HUES64 (cell line): Measurements from ENCODE around the gene CPT1B.
"Not testable (repeated sequence)": the region's sequence is repeated elsewhere in the genome, so short reads cannot be mapped to it uniquely, and the experiment has no call there.

Experiments
- H3K27ac ChIP-seq: 2 replicates; pipeline ENCODE4 v1.7.0; 2013; ENCODE audit warnings: low read depth, low read length, inconsistent platforms
- H3K27me3 ChIP-seq: 2 replicates; pipeline ENCODE4 v1.6.1; 2013; ENCODE audit warnings: mild to moderate bottlenecking, low read length; ENCODE audit not compliant: insufficient read depth
- H3K36me3 ChIP-seq: 2 replicates; pipeline ENCODE4 v1.6.1; 2013; ENCODE audit warnings: mild to moderate bottlenecking, low read length; ENCODE audit not compliant: insufficient read depth
- H3K4me1 ChIP-seq: 2 replicates; pipeline ENCODE4 v1.6.1; 2013; ENCODE audit warnings: mild to moderate bottlenecking, low read length, moderate library complexity; ENCODE audit not compliant: insufficient read depth
- H3K4me3 ChIP-seq: 2 replicates; pipeline ENCODE4 v1.5.1; 2013; ENCODE audit warnings: mild to moderate bottlenecking, low read length, moderate library complexity
- H3K9ac ChIP-seq: 2 replicates; pipeline ENCODE4 v1.6.1; 2013; ENCODE audit warnings: mild to moderate bottlenecking, low read depth, low read length
- H3K9me3 ChIP-seq: 2 replicates; pipeline ENCODE4 v1.6.1; 2013; ENCODE audit warnings: low read depth, low read length; ENCODE audit not compliant: insufficient read depth
- WGBS: fragments of 150-250, 120-280 bp; methylation state at CpG from one replicate; pipeline ENCODE4 v1.1.7; 2013; ENCODE audit warnings: missing lambda C conversion rate; 5-methylcytosine and 5-hydroxymethylcytosine counted together

The CPT1B gene

GRCh38 chr22:50540381-50540780, 37.8 kb downstream of the CPT1B start:
- no peaks in the 10 kb centered on the region for H3K36me3 ChIP-seq
- H3K9me3 ChIP-seq, result no peaks in the 10 kb centered on the region
- no peaks in the 10 kb centered on the region for H3K4me1 ChIP-seq
- 90% methylated on average over 10 of the region's 10 CpGs for WGBS
- H3K27me3 ChIP-seq, result peaks cover 23% of the 10 kb centered on the region
- no peak overlapping the region for H3K9ac ChIP-seq
- no peak overlapping the region for H3K4me3 ChIP-seq
- no peak overlapping the region for H3K27ac ChIP-seq

- H3K9ac ChIP-seq, result no peak overlapping the region
- H3K27ac ChIP-seq, result no peak overlapping the region
- H3K4me1 ChIP-seq, result no peaks in the 10 kb centered on the region
Measured at GRCh38 chr22:50537765-50538164, 40.5 kb downstream of the CPT1B start.

GRCh38 chr22:50536226-50536625, 42.0 kb downstream of the CPT1B start:
- no peaks in the 10 kb centered on the region for H3K4me1 ChIP-seq
- H3K27me3 ChIP-seq, result peaks cover 29% of the 10 kb centered on the region
- H3K27ac ChIP-seq, result no peak overlapping the region
- H3K9ac ChIP-seq, result no peak overlapping the region
- no peak overlapping the region for H3K4me3 ChIP-seq
- no peaks in the 10 kb centered on the region for H3K9me3 ChIP-seq
- WGBS, result 95% methylated on average over 3 of the region's 3 CpGs
- H3K36me3 ChIP-seq, result no peaks in the 10 kb centered on the region

More at GRCh38 chr22:50537765-50538164, 40.5 kb downstream of the CPT1B start:
- 90% methylated on average over 13 of the region's 13 CpGs for WGBS
- no peak overlapping the region for H3K4me3 ChIP-seq
- H3K36me3 ChIP-seq, result no peaks in the 10 kb centered on the region
- H3K27me3 ChIP-seq, result peaks cover 13% of the 10 kb centered on the region
- H3K9me3 ChIP-seq, result no peaks in the 10 kb centered on the region

DNA sequence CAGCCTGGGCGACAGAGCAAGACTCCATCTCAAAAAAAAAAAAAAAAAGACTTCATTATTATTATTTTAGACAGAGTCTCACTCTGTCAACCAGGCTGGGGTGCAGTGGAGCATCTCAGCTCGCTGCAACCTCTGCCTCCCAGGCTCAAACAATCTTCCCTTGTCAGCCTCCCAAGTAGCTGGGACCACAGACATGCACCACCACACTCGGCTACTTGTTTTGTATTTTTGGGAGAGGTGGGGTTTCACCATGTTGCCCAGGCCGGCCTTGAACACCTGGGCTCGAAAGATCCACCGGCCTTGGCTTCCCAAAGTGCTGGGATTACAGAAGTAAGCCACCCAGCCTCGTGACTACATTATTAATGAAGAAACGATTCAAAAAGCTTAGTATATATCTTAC, 43.1 kb downstream of the CPT1B start:
- no peak overlapping the region for H3K9ac ChIP-seq

GRCh38 chr22:50533856-50534711, 44.1 kb downstream of the CPT1B start:
- not testable (repeated sequence) for H3K9ac ChIP-seq, H3K4me1 ChIP-seq, H3K27ac ChIP-seq, H3K4me3 ChIP-seq, H3K9me3 ChIP-seq, H3K36me3 ChIP-seq
- WGBS, result 64% methylated on average over 19 of the region's 21 CpGs
- H3K27me3 ChIP-seq, result peaks cover 50% of the 10 kb centered on the region

More for the DNA sequence above, 43.1 kb downstream of the CPT1B start:
- Histone ChIP-seq H3K36me3 (no peaks in the 10 kb centered on the region), H3K4me1 (no peaks in the 10 kb centered on the region), H3K27me3 (peaks cover 40% of the 10 kb centered on the region), H3K27ac (no peak overlapping the region), H3K9me3 (no peaks in the 10 kb centered on the region), H3K4me3 (no peak overlapping the region)
- WGBS, result 96% methylated on average over 5 of the region's 8 CpGs

- Histone ChIP-seq H3K36me3 (no peaks in the 10 kb centered on the region), H3K9ac (no peak overlapping the region), H3K27ac (no peak overlapping the region), H3K4me3 (no peak overlapping the region), H3K4me1 (no peaks in the 10 kb centered on the region), H3K27me3 (peaks cover 60% of the 10 kb centered on the region), H3K9me3 (no peaks in the 10 kb centered on the region)
- WGBS, result 95% methylated on average over 19 of the region's 19 CpGs
Measured at GRCh38 chr22:50532824-50533796, 45.1 kb downstream of the CPT1B start.

DNA sequence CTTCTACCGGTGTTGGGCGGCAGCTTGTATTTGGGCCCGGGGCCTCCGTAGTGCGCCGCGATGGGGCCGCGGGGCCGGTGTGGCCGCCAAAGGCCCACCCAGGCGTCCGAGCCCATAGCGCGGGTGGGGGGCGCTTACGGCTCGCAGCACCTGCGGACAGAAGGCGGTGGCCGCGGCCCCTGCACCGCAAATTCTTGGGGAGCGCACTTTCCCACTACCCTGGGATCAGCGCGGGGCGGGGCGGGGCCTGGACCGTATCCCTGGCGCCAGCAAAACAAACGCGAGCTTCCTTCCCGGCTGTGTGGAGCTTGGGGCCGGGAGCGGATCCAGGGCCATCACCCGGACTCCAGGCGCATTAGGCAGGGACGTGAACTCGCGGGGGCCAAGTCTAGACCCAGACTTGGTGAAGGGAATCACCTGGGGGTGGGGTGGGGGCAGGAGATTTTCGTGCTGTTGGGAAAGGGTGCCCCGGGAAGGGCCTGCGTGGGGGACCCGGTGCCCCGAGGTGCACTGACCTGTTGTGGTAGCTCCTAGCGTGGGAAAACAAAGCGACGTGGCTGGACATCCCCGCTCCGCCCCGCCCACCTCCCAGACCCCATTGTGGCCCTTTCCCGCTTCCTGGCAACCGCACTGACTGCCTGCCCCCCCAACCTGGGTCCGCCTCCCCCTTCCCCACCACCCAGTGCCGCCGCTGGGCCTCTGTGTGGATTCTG, 46.1 kb downstream of the CPT1B start:
- Histone ChIP-seq H3K27ac (no peak overlapping the region), H3K27me3 (peaks cover 70% of the 10 kb centered on the region), H3K4me1 (no peaks in the 10 kb centered on the region), H3K4me3 (peak overlapping the region; percentile 53), H3K9me3 (no peaks in the 10 kb centered on the region), H3K9ac (peak overlapping the region; percentile 36; the same call in 1 of the 2 replicates), H3K36me3 (no peaks in the 10 kb centered on the region)
- WGBS, result 8% methylated on average over 54 of the region's 56 CpGs

GRCh38 chr22:50531546-50531961, 46.7 kb downstream of the CPT1B start:
- H3K36me3 ChIP-seq, result no peaks in the 10 kb centered on the region
- peaks cover 76% of the 10 kb centered on the region for H3K27me3 ChIP-seq
- H3K4me3 ChIP-seq, result peak overlapping the region; percentile 53
- H3K9ac ChIP-seq, result no peak overlapping the region; the same call in 1 of the 2 replicates
- no peaks in the 10 kb centered on the region for H3K4me1 ChIP-seq
- H3K27ac ChIP-seq, result no peak overlapping the region
- no peaks in the 10 kb centered on the region for H3K9me3 ChIP-seq
- 3% methylated on average over 44 of the region's 44 CpGs for WGBS

DNA sequence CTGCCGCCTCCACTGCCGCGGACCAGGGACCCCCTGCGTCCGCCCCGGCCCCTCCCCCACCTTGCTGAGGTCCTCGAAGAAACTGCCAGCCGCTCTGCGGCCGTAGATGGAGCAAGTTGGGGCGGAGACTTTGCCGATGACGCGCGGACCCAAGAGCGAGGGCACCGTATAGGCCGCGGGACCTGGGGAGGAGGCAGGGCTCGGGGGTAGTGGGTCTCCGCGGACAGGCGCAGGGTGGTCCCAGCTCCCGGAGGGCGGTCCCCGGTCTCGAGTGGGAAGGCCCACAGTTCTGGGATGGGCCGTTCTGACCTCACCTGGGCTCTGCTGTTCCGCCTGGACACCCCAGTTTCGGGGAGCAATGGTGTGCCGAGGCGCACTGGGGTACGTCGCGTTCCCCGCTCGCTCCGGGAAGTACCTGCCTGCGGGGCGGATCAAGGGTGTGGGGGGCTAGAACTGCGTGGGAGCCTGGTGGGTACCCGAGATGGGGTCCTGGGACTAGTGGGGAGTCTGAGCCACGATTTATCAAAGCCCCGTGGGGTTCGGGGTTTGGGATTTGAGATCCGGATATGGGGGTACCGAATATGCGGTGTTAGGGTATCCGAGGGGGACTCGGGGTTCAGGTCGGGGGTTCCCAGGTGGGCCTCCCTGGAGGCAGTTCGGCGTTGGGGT, 47.2 kb downstream of the CPT1B start:
- no peak overlapping the region for H3K27ac ChIP-seq
- peak overlapping the region; percentile 53 for H3K4me3 ChIP-seq
- H3K4me1 ChIP-seq, result no peaks in the 10 kb centered on the region
- no peaks in the 10 kb centered on the region for H3K36me3 ChIP-seq
- H3K9me3 ChIP-seq, result no peaks in the 10 kb centered on the region
- H3K27me3 ChIP-seq, result peaks cover 76% of the 10 kb centered on the region
- 13% methylated on average over 53 of the region's 53 CpGs for WGBS
- H3K9ac ChIP-seq, result no peak overlapping the region

DNA sequence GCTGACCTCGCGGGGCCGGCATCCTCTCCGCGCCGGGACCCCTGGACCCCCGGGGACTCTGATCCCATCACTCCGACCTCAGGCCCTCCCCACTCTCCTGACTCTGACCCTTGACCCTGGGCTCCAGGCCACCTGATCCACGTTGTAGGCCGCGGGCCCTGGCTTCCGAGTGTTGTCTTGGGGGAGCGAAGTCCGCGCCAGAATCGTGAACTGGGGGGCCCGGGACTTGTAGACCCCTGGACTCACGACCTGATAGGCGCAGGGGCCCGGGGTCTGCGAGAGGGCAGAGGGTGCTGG, 47.7 kb downstream of the CPT1B start:
- Histone ChIP-seq H3K4me1 (no peaks in the 10 kb centered on the region), H3K9ac (no peak overlapping the region), H3K27me3 (peaks cover 75% of the 10 kb centered on the region), H3K9me3 (no peaks in the 10 kb centered on the region), H3K4me3 (peak overlapping the region; percentile 53), H3K36me3 (no peaks in the 10 kb centered on the region), H3K27ac (no peak overlapping the region)
- WGBS, result 8% methylated on average over 21 of the region's 21 CpGs
